Neural cell (in vitro differentiated cells): ENCODE measurements around the gene KCTD16. TPM values are rescaled to one million over a fixed set of nuclear protein-coding genes. Genes with fewer than 3 reads are reported as not detected.

Source experiments
- H2AFZ ChIP-seq: fragments of 200-600, 300-800 bp; sonication (generic), shearing (Covaris generic); 2 replicates; pipeline ENCODE4 v1.6.0; 2014; ENCODE audit warnings: low read depth, mild to moderate bottlenecking, antibody characterized with exemption, low read length, moderate library complexity
- H3F3A ChIP-seq: fragments of 200-600 bp; shearing (Covaris generic); 2 replicates; pipeline ENCODE4 v1.6.1; 2016; ENCODE audit warnings: mild to moderate bottlenecking, moderate library complexity, mixed read lengths, antibody characterized with exemption, low read length; ENCODE audit not compliant: insufficient read depth, poor library complexity, severe bottlenecking
- H3K27ac ChIP-seq: fragments of 200-600, 300-800 bp; sonication (generic), shearing (Covaris generic); 2 replicates; pipeline ENCODE4 v1.5.1; 2014; ENCODE audit warnings: mild to moderate bottlenecking, low read length, moderate library complexity
- H3K27me3 ChIP-seq: fragments of 300-800, 200-600 bp; sonication (generic), shearing (Covaris generic); 2 replicates; pipeline ENCODE4 v1.6.0; 2014; ENCODE audit warnings: mild to moderate bottlenecking, low read depth, low read length, moderate library complexity; ENCODE audit not compliant: insufficient read depth
- H3K36me3 ChIP-seq: fragments of 300-800, 200-600 bp; sonication (generic), shearing (Covaris generic); 2 replicates; pipeline ENCODE4 v1.5.1; 2014; ENCODE audit warnings: mild to moderate bottlenecking, antibody characterized with exemption, low read length, moderate library complexity; ENCODE audit not compliant: insufficient read depth
- H3K4me2 ChIP-seq: fragments of 300-800, 200-600 bp; sonication (generic), shearing (Covaris generic); 2 replicates; pipeline ENCODE4 v1.6.0; 2014; ENCODE audit warnings: mild to moderate bottlenecking, low read length
- H3K4me3 ChIP-seq: fragments of 300-800, 200-600 bp; sonication (generic), shearing (Covaris generic); 2 replicates; pipeline ENCODE4 v1.5.1; 2014; ENCODE audit warnings: mild to moderate bottlenecking, low read length, moderate library complexity
- H3K79me2 ChIP-seq: fragments of 200-600 bp; shearing (Covaris generic); replicated peaks from 2 replicates; pipeline ENCODE4 v1.6.0; 2014; ENCODE audit warnings: mild to moderate bottlenecking, low read length, moderate library complexity; ENCODE audit not compliant: insufficient read depth
- H3K9ac ChIP-seq: fragments of 300-800, 200-600 bp; sonication (generic), shearing (Covaris generic); 2 replicates; pipeline ENCODE4 v1.6.1; 2016; ENCODE audit warnings: mild to moderate bottlenecking, low read length, mixed read lengths
- H3K9me2 ChIP-seq: fragments of 200-600 bp; shearing (Covaris generic); 2 replicates; pipeline ENCODE4 v1.6.1; 2016; ENCODE audit warnings: mild to moderate bottlenecking, low read length, mixed read lengths; ENCODE audit not compliant: insufficient read depth
- H3K9me3 ChIP-seq: fragments of 200-600, 300-800 bp; sonication (generic), shearing (Covaris generic); 2 replicates; pipeline ENCODE4 v1.6.1; 2016; ENCODE audit warnings: mild to moderate bottlenecking, mixed run types, low read length, moderate library complexity, mixed read lengths
- H4K20me1 ChIP-seq: fragments of 200-600 bp; shearing (Covaris generic); 2 replicates; pipeline ENCODE4 v1.6.1; 2016; ENCODE audit warnings: mild to moderate bottlenecking, mixed run types; ENCODE audit not compliant: insufficient read depth
- EP300 ChIP-seq: fragments of 450-650 bp; conservative IDR thresholded peaks from 2 replicates; pipeline ENCODE4 v1.6.1; 2014; ENCODE audit warnings: antibody characterized with exemption, mild to moderate bottlenecking, moderate library complexity; ENCODE audit not compliant: poor library complexity, severe bottlenecking
- EZH2 ChIP-seq: fragments of 200-600, 300-800 bp; shearing (Covaris generic), sonication (generic); IDR thresholded peaks from 2 replicates; pipeline ENCODE4 v1.6.1; 2014; ENCODE audit warnings: antibody characterized with exemption, low read length, borderline replicate concordance, mild to moderate bottlenecking; ENCODE audit not compliant: insufficient read depth, poor library complexity, severe bottlenecking
- MXI1 ChIP-seq: fragments of 450-650 bp; conservative IDR thresholded peaks from 2 replicates; pipeline ENCODE4 v1.6.1; 2014; ENCODE audit warnings: antibody characterized with exemption, mild to moderate bottlenecking; ENCODE audit not compliant: poor library complexity, severe bottlenecking
- POLR2AphosphoS5 ChIP-seq: IDR thresholded peaks from 2 replicates; pipeline ENCODE4 v1.6.1; 2012
- RAD21 ChIP-seq: fragments of 450-650 bp; conservative IDR thresholded peaks from 2 replicates; pipeline ENCODE4 v1.6.1; 2014; ENCODE audit warnings: antibody characterized with exemption, mild to moderate bottlenecking, moderate library complexity
- SMC3 ChIP-seq: fragments of 450-650 bp; conservative IDR thresholded peaks from 2 replicates; pipeline ENCODE4 v1.6.1; 2014; ENCODE audit warnings: antibody characterized with exemption, mild to moderate bottlenecking, moderate library complexity; ENCODE audit not compliant: poor library complexity
- TAF1 ChIP-seq: IDR thresholded peaks from 2 replicates; pipeline ENCODE4 v1.6.1; 2012; ENCODE audit warnings: low read depth
- polyA plus RNA-seq: library from polyadenylated mRNA; depleted of rRNA; stranded (reverse); fragments of >200 nt; gene quantifications from 2 replicates; pipeline ENCODE4 v1.2.3, GENCODE V29; 2014
- TF ChIP-seq, protein P1 (sequence below): IDR thresholded peaks from 2 replicates; pipeline ENCODE4 v1.6.1; 2012; ENCODE audit warnings: borderline replicate concordance
- TF ChIP-seq, protein P2 (sequence below): fragments of 450-650 bp; IDR thresholded peaks from 2 replicates; pipeline ENCODE4 v1.5.1; 2014; ENCODE audit warnings: antibody characterized with exemption, mild to moderate bottlenecking, moderate library complexity; ENCODE audit not compliant: poor library complexity, severe bottlenecking

KCTD16 gene
- polyA plus RNA-seq, 1 donor from 2014 or later = 7.1 TPM

DNA sequence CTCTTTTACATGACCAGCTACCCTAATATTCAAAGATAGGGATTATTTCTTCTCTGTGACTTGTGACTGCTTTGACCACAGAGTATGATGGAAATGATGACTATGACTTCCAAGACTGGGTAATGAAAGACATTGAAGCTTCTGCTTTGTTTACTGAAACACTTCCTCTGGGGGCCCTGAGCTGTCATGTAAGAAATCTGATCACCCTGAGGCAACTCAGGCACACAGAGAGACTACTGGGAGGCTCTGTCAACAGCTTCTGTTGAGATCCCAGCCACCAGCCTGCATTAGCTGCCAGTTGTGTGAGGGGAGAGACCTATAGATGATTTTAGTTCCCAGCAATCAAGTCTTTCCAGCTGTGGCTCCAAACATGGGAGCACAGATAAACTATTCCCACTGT is 76.5 kb downstream of the KCTD16 start:
- no peak overlapping the region for H3K9ac ChIP-seq
- H3K9me3 ChIP-seq = no peaks in the 10 kb centered on the region
- H3K27me3 ChIP-seq = no peaks in the 10 kb centered on the region
- H3K27ac ChIP-seq = no peak overlapping the region
- no peaks in the 10 kb centered on the region for H3F3A ChIP-seq
- no peak overlapping the region for H3K4me2 ChIP-seq
- H3K9me2 ChIP-seq = no peaks in the 10 kb centered on the region
- TF ChIP-seq, protein P1, sequence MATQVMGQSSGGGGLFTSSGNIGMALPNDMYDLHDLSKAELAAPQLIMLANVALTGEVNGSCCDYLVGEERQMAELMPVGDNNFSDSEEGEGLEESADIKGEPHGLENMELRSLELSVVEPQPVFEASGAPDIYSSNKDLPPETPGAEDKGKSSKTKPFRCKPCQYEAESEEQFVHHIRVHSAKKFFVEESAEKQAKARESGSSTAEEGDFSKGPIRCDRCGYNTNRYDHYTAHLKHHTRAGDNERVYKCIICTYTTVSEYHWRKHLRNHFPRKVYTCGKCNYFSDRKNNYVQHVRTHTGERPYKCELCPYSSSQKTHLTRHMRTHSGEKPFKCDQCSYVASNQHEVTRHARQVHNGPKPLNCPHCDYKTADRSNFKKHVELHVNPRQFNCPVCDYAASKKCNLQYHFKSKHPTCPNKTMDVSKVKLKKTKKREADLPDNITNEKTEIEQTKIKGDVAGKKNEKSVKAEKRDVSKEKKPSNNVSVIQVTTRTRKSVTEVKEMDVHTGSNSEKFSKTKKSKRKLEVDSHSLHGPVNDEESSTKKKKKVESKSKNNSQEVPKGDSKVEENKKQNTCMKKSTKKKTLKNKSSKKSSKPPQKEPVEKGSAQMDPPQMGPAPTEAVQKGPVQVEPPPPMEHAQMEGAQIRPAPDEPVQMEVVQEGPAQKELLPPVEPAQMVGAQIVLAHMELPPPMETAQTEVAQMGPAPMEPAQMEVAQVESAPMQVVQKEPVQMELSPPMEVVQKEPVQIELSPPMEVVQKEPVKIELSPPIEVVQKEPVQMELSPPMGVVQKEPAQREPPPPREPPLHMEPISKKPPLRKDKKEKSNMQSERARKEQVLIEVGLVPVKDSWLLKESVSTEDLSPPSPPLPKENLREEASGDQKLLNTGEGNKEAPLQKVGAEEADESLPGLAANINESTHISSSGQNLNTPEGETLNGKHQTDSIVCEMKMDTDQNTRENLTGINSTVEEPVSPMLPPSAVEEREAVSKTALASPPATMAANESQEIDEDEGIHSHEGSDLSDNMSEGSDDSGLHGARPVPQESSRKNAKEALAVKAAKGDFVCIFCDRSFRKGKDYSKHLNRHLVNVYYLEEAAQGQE = no peak
- TF ChIP-seq EZH2 = no peak
- TF ChIP-seq SMC3 = no peak
- TF ChIP-seq, protein P2, sequence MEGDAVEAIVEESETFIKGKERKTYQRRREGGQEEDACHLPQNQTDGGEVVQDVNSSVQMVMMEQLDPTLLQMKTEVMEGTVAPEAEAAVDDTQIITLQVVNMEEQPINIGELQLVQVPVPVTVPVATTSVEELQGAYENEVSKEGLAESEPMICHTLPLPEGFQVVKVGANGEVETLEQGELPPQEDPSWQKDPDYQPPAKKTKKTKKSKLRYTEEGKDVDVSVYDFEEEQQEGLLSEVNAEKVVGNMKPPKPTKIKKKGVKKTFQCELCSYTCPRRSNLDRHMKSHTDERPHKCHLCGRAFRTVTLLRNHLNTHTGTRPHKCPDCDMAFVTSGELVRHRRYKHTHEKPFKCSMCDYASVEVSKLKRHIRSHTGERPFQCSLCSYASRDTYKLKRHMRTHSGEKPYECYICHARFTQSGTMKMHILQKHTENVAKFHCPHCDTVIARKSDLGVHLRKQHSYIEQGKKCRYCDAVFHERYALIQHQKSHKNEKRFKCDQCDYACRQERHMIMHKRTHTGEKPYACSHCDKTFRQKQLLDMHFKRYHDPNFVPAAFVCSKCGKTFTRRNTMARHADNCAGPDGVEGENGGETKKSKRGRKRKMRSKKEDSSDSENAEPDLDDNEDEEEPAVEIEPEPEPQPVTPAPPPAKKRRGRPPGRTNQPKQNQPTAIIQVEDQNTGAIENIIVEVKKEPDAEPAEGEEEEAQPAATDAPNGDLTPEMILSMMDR = no peak
- TF ChIP-seq POLR2AphosphoS5 = peak; percentile 14
- TF ChIP-seq EP300 = peak; percentile 46
- no peak for TF ChIP-seq RAD21
- no peak for TF ChIP-seq MXI1
- H4K20me1 ChIP-seq = no peaks in the 10 kb centered on the region
- H3K4me3 ChIP-seq = no peak overlapping the region
- no peaks in the 10 kb centered on the region for H3K36me3 ChIP-seq
- H2AFZ ChIP-seq = no peak overlapping the region
- H3K79me2 ChIP-seq = no peaks in the 10 kb centered on the region

DNA sequence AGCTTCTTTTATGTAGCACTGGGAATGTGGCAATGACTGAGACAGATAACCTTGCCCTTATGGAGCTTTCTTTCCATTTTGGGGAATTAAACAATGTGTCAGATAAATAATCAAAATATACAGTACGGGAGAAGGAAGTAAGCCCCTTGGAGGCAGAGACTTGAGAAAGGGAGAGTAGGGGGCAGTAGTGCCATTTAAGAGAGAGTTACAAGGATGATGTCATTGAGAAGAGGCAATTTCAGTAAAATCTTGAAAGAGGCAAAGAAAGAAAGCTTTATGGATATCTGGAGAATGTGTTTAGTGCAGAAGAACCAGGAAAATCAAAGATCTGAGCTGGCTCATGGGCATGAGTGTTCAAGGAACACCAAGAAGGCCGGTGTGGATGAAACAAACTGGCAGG is 77.3 kb downstream of the KCTD16 start:
- H3K4me2 ChIP-seq = no peak overlapping the region
- no peaks in the 10 kb centered on the region for H4K20me1 ChIP-seq
- no peaks in the 10 kb centered on the region for H3K27me3 ChIP-seq
- no peaks in the 10 kb centered on the region for H3F3A ChIP-seq
- no peak overlapping the region for H3K9ac ChIP-seq
- no peaks in the 10 kb centered on the region for H3K36me3 ChIP-seq
- no peak overlapping the region for H2AFZ ChIP-seq
- H3K9me2 ChIP-seq = no peaks in the 10 kb centered on the region
- TF ChIP-seq EZH2 = no peak
- TF ChIP-seq SMC3 = no peak
- TF ChIP-seq, protein P2 = no peak
- TF ChIP-seq TAF1 = no peak
- no peak for TF ChIP-seq EP300
- no peak for TF ChIP-seq POLR2AphosphoS5
- no peak for TF ChIP-seq RAD21
- no peak for TF ChIP-seq MXI1
- TF ChIP-seq, protein P1 = no peak
- no peaks in the 10 kb centered on the region for H3K9me3 ChIP-seq
- H3K4me3 ChIP-seq = no peak overlapping the region
- H3K79me2 ChIP-seq = no peaks in the 10 kb centered on the region
- no peak overlapping the region for H3K27ac ChIP-seq
